ENCODE measurements around the gene TMEM87B.

GRCh38 chr2:112095681-112096080, 40.6 kb downstream of the TMEM87B start:
- TF ChIP-seq CTCF (conservative IDR thresholded peaks at IDR 0.05 in 1 of 2, IDR thresholded peaks at IDR 0.05 in 1 of 2; ENCODE audit: low read depth in 1 of 2, low read length in 2 of 2) = no peak
- no peak for TF ChIP-seq EZH2 (IDR thresholded peaks at IDR 0.05; ENCODE audit: low read length, missing control alignments)

All from fibroblast of lung (primary cell).